Brain microvascular endothelial cell (primary cell): ENCODE measurements around the gene BMP7.
"Not testable (repeated sequence)": the region's sequence is repeated elsewhere in the genome, so short reads cannot be mapped to it uniquely, and the experiment has no call there.

Experiments
- DNase-seq: peaks from one replicate; pipeline ENCODE4 v3.0.0-alpha.2; 2020
- H3K27ac ChIP-seq: fragments of 250-450 bp; sonication (Bioruptor Pico); 2 replicates; pipeline ENCODE4 v1.5.1; 2020; ENCODE audit warnings: mild to moderate bottlenecking, moderate library complexity
- H3K27me3 ChIP-seq: fragments of 250-450 bp; sonication (Bioruptor Pico); replicated peaks from 2 replicates; pipeline ENCODE4 v1.5.1; 2020; ENCODE audit warnings: mild to moderate bottlenecking
- H3K36me3 ChIP-seq: fragments of 250-450 bp; sonication (Bioruptor Pico); replicated peaks from 2 replicates; pipeline ENCODE4 v1.5.1; 2020; ENCODE audit warnings: mild to moderate bottlenecking
- H3K4me3 ChIP-seq: 2 replicates; pipeline ENCODE4 v1.5.1; 2011; ENCODE audit warnings: low read depth, mild to moderate bottlenecking, control low read depth, low read length, moderate library complexity
- CTCF ChIP-seq: IDR thresholded peaks from 2 replicates; pipeline ENCODE4 v1.5.1; 2011; ENCODE audit warnings: low read depth, mild to moderate bottlenecking, moderate library complexity, low read length, control low read depth, inconsistent platforms; ENCODE audit errors: missing control alignments
- in situ Hi-C: cut with HindIII; loops from 2 replicates; pipeline ENCODE4 v1.10.0; 2017; ENCODE audit warnings: low sequenced_read_pairs, low pct_ligation_motif_present

The BMP7 gene

GRCh38 chr20:57267158-57267821 lies 849 bp upstream of the BMP7 start:
- no peak for TF ChIP-seq CTCF

GRCh38 chr20:57265997-57266290 lies 497 bp downstream of the BMP7 start:
- Histone ChIP-seq H3K36me3 (no peaks in the 10 kb centered on the region), H3K27ac (no peak overlapping the region), H3K4me3 (no peak overlapping the region), H3K27me3 (peaks cover 82% of the 10 kb centered on the region)
- in situ Hi-C loops: no loop called here
- DNase-seq: no peak
- TF ChIP-seq CTCF: no peak

More at GRCh38 chr20:57267158-57267821, 849 bp upstream of the BMP7 start:
- H3K27me3 ChIP-seq: peaks cover 72% of the 10 kb centered on the region
- H3K4me3 ChIP-seq: no peak overlapping the region
- DNase-seq: no peak
- no peaks in the 10 kb centered on the region for H3K36me3 ChIP-seq
- no peak overlapping the region for H3K27ac ChIP-seq
- in situ Hi-C loops: no loop called here

- in situ Hi-C loops: no loop called here
- no peak for DNase-seq
- Histone ChIP-seq H3K27ac (no peak overlapping the region), H3K27me3 (peaks cover 87% of the 10 kb centered on the region), H3K4me3 (no peak overlapping the region), H3K36me3 (no peaks in the 10 kb centered on the region)
- TF ChIP-seq CTCF: no peak
These were observed 975 bp downstream of the BMP7 start for GRCh38 chr20:57265336-57265996.

GRCh38 chr20:57264908-57265335 lies 1.5 kb downstream of the BMP7 start:
- peaks cover 91% of the 10 kb centered on the region for H3K27me3 ChIP-seq
- in situ Hi-C loops: not testable (repeated sequence)

GRCh38 chr20:57263801-57264792 lies 2.3 kb downstream of the BMP7 start:
- TF ChIP-seq CTCF: no peak
- no peaks in the 10 kb centered on the region for H3K36me3 ChIP-seq
- no peak for DNase-seq
- H3K27me3 ChIP-seq: peaks cover 96% of the 10 kb centered on the region
- H3K4me3 ChIP-seq: no peak overlapping the region
- in situ Hi-C loops: no loop called here
- H3K27ac ChIP-seq: no peak overlapping the region

More at GRCh38 chr20:57264908-57265335, 1.5 kb downstream of the BMP7 start:
- H3K36me3 ChIP-seq, H3K27ac ChIP-seq, H3K4me3 ChIP-seq, DNase-seq: not testable (repeated sequence)
